ENCODE measurements around the gene PDLIM5.
"Not testable (repeated sequence)": the region's sequence is repeated elsewhere in the genome, so short reads cannot be mapped to it uniquely, and the experiment has no call there.

The PDLIM5 gene

DNA sequence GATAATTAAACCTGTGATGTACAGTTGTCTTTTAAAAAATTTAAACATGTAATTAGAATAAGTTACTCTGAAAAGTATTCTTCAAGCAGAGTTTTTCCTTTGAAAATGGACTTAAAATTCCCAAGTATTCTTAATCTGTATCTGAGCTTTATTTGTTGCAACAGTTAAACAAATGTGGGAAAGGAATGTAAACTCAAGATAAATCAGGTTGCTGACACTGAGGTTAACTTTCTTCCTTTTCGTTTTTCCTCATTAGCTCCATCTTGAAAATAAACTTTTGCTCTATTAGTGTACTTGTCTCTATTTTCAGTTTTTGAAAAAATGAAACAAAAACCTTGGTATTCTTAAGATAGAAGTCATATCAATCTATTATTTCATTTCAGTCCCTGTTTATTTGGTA is 161.5 kb downstream of the PDLIM5 start:
- DNase-seq, result no peak

DNA sequence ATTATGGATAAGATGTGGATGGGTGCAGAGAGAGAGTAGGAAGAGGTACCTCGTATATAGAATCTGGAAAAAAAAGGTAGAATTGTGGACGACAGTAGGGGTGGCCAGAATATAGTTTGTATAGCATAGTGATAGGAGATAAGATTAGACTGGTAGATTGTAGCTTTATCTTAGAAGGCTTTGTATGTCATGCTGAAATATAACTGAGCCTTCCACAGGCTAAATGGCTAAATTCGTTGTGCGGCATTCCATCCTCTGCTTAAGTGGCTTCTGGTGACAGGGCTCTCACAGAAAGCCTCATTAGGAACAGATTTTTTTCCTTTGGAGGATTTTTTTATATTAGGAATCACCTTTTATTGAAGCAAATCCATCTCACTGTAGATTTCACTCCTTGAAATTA is 163.7 kb downstream of the PDLIM5 start:
- no peak for DNase-seq

DNA sequence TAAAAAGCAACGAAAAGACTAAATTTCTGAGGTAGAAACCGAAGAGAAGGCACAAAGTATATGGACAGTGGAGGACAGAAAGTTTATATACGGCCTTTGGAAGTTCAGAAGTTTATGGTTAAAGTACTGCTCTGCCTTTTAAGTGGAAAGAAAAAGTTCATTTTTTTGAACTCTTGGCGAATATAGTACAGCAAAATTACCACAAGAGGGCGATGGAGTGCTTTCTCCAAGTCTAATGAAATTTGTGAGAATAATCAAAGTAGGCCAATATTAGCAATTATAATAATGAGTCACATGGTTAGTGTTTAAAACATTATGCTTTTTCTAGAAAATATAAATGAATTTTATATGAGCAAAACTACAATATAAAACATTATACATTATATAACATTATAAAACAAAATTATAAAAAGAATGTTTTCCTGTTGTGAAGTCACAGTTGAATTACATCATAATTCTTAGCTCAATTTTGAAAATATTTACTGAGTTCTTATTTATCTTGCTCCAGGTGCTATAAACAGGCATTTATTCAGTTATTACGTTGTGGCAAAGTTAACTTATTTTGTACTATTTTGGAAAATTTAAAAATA is 169.8 kb downstream of the PDLIM5 start:
- DNase-seq, result peak; percentile 4 to 13

DNA sequence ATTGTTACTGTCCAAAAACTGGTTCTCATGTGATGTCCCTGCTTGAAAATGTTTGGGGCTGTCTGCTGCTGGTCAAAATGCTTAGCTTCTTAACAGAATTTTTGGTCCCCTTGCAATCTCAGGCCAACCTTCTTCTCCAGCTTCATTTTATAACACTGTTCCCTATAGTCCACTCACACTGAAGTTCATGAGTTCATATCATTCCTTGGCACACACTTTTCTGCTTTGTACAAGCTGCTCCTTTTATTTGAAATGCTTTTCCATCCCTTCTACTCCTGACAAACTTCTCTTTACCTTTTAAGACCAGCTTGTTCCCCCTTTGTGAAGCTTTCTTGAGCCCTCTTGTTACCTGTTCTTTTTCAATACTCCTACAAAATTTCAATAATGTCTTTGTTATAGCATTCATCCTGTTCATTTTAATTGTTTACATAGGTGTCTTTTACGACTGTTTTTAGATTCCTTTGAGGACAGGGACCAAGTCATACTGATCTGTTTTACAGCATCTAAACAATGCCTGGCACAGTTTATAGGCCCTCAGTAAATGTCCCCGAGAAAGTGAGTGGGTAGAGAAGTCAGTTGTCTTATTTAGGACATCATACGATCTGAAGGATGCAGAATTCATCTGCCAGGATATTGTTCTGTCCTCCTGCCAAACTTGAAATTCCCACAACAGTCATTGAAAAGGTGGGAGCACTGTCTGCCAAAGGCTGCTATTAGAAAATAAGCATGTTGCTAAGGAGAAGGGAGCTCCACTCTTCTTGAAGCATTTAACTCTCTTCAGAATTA is 171.6 kb downstream of the PDLIM5 start:
- no peak for DNase-seq

DNA sequence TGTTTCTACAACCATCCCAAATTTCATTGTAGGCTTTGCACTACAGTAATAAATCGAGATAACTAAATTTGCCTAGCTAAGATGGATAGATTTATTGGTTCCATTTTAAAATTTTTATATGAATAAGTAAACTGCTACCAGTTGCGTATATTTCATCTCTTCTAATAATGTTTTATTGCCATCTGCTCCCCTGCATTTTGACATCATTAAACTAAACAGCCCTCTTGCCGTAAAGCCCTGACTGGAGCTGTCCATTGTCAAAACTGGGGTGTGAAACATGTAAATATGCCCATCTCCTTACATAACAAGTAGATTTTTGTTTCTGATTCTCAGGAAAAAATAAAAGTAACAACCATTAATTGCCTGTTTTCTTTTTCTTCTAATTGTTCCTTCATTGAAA is 175.2 kb downstream of the PDLIM5 start:
- no peak for DNase-seq

DNA sequence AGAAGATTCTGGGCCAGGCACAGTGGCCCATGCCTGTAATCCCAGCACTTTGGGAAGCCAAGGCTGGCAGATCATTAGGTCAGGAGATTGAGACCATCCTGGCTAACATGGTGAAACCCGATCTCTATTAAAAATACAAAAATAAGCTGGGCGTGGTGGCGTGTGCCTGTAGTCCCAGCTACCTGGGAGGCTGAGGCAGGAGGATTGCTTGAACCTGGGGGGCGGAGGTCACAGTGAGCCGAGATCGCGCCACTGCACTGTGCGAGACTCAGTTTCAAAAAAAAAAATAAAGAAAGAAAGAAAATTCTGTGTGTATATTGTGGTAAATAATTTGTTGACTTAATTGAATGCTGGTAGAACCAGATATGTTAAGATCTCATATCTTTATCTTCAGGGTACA is 177.3 kb downstream of the PDLIM5 start:
- not testable (repeated sequence) for DNase-seq

DNA sequence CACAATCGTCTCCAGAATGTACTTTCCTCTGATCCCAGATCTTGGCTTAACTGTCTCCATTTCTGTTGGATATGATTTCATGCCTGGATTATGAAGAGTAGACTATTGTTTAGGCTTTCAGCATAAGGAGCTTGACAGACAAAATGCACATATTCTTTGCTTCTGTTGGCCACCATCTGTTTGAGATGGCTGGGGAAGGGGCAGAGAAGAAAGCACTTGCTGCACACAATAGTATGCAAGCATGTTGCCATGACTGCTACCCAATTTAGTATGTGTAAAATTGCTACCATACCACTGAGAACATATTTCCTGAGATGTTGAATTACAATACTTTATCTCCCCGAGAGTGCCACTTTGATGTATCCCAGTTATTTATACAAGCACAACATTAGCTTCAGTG is 178.1 kb downstream of the PDLIM5 start:
- DNase-seq, result no peak

DNA sequence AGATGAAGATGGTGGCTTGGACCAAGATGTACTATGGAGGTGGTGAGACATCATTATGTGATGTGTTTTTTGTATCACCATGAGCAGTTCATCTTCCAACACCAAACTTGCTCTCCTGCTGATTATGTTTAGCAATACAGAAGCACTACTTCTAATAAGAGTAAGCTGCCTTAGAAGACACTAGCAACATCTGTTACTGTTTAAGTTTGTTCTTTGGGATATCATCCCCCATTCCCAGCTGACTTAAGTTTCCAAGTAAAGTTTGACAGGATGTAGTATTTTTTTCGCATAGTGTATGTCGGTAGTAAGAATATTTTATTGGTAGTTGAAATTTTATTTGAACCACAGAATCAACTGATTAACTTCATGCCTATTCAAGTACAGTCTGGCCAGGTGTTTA is 182.5 kb downstream of the PDLIM5 start:
- no peak for DNase-seq

DNA sequence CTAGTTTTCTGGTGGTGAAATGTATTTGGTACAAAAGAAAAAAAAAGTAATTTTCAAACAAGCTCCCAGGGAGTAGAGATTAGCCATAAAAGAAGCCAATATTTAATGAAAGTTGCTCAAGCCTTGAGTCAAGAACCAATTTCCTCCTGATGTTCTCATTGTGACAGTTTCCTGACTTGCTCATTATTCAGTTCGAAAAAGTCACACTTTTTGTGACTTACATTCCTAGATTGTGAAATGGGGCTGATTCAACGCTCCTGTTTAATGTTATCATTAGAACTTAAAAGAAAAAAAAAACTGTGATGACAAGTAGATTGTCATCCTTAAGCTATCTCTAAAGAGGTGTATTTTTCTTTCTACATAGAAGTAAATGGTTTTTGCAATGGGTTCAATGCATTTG is 183.4 kb downstream of the PDLIM5 start:
- no peak for DNase-seq

DNA sequence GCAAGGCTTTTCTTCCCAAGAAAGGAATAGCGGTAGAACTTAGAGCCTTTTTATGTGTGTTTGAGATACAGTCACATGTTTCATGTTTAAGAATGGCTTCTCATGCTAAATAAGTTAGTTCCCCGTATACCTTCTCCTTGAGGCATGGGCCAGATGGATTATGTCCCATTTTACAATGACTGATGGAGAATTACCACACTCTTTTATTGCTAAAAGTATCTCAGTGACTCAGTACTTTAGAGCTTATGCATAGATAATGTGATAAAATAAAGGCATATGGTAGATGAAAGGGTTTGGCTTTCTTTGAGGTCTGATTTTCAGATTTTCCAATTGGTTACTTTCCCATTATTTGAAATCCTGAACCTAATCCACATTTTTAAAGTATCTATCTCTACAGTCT is 184.3 kb downstream of the PDLIM5 start:
- DNase-seq, result no peak

DNA sequence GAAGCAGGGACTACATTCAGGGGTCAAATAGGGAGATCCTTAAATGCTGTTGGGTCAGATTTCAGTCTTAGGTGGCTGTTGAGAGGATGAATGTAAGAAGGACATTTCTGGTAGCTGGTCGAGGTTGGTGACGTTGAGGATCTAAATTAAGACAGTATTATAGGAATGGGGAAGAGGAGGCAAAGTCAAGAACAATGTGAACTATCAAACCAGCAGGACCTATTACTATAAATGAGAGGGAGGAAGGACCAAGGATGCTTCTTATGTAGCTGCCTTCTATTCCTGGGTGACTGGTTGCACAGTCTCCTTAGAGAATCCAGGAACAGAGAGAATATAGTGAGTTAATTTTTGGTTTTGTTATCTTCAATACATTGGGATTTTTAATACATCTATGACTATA is 187.6 kb downstream of the PDLIM5 start:
- DNase-seq, result no peak

DNA sequence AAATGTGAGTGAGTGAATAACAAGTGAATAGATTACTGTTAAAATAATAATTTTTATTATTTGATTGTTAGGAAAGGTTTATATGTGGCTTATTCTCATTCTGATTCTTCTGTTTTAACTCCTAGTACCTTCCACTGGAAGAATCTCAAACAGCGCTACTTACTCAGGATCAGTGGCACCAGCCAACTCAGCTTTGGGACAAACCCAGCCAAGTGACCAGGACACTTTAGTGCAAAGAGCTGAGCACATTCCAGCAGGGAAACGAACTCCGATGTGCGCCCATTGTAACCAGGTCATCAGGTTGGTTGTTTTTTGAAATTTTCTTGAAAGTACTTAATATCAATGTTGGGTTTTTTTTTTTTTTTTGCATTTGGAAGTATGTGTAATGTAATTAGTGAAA is 188.4 kb downstream of the PDLIM5 start:
- no peak for DNase-seq

DNA sequence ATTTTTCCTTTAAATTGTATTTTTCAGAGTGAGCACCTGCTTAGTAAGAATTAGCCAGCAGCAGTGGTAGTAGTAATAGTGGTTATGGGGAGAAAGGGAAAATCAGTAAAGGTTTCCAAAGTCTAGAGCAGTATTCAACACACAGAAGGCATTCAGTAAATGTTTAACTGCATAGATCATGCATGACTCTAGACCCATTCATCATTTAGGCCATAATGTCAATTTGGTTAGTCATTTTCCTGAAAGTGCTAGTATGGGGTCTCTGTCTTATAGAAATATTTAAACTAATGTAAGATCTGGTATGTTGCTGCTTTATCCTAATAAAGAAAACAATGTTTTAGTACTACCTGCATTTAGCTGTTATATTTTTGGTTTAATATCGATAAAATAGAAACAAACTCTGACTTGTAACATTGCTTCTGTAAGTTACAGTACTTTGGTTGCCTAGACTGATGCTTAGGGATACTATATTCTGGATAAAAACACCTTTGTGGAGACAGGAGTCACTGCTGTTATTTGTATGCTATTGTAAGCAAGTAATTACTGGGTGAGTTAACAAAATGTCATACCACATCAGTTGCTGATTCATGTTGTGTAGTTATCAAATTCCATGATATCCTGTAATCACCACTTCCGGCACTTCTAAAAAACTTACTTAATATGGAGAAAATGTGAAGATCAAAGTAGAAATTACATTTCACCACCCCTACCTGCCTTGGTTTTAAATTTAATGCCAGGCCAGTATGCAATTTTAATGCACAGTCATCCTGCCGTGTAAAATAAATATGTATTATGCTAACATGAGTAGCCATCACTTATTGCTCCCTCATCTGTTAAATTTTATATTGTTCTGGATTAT is 190.2 kb downstream of the PDLIM5 start:
- DNase-seq, result no peak

DNA sequence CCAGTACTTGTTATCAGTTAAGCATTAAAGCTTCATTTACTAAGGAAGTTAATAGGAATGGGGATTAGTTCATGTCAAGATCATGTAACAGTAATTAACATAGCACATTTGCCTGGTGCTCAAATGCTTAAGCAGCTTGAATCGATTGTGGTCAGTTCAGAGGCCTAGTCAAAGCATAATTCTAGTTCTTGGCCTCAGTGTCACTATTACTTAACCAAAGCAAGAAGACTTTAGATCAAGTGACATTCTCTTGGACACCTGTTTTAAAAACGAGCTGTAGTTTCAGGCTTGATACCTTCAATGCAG is 190.8 kb downstream of the PDLIM5 start:
- no peak for DNase-seq

DNA sequence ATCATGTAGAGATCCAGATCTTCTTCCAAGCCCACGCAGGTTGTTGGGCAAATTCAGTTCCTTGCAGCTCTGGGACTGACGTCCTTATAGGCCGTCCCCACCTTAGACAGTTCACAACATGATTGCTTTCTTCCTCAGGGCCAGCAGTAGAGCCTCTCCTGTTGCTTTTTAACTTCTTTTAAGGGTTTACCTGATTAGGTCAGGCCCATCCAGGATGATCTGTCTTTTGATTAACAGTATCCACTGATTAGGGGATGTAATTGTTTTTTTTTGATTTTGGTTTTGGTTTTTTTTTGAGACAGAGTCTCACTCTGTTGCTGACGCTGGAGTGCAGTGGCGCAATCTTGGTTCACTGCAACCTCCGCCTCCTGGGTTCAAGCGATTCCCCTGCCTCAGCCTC is 197.0 kb downstream of the PDLIM5 start:
- DNase-seq, result no peak

DNA sequence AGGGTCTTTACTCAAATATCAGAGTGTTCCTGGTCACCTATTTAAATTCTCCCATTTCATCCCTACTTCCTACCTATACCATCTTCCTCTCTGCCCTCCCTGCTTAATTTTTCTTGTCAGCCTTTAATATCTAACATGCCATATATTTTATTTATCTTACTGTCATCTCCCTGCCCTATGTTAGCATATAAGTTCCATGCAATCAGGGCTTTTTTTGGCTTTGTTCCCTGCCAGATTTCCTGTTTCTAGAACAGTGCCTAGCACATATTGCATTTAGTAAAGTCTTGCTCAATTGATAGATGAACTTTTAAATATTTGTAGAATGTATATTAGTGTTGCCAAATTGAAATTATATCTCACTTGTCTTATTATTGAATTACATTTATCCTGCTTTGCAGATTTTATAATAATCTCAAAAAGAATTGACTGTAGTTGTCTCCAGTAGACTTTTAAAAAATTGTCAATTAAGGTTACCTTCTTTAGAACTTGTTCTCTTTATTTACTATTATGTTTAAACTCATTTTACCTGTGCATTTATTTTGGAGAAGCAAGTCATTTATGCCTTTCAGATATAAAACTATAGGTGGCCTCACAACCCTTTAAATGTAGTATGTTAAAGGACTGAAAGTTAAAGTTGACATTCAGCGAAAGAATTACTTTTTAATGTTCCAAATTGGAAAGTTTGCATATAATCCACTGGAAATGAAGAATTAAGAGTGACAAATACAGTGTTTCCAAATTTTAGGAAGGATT is 197.8 kb downstream of the PDLIM5 start:
- no peak for DNase-seq

DNA sequence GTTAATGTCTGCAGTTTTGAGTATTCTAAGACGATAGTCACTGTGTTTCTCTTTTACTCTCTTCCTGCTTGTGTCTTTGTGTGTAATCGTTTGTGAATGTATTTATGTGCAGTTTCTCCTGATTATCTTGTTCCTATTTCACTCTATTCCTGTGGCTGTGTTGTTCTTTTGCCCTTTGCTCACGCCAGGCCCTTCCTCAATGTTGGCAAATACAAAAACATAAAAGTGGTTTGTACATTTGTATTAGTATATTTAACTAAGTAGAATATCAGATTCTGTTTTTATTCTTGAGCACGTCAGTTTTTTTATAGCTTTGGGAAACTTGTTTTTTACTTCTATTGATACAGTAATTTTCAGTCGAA is 198.4 kb downstream of the PDLIM5 start:
- DNase-seq, result no peak

DNA sequence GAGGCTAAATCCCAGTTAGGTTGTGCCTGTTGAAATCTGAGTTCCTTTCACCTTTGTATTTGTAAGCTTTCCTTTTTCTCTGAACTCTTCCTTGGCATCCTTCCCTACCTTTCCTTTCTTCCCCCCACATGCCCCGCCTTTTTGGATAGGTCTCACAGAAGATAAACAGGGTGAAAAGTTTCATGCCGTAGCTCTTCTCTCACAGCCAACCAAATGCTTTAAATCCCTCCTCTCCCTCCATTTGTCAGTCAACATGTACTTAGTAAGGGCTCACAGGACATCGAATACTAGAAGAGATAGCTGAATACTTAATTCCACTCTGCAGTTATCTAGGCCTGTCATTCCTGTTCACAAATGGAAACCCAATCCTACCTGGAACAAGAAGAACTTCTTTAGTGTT is 198.9 kb downstream of the PDLIM5 start:
- no peak for DNase-seq

DNA sequence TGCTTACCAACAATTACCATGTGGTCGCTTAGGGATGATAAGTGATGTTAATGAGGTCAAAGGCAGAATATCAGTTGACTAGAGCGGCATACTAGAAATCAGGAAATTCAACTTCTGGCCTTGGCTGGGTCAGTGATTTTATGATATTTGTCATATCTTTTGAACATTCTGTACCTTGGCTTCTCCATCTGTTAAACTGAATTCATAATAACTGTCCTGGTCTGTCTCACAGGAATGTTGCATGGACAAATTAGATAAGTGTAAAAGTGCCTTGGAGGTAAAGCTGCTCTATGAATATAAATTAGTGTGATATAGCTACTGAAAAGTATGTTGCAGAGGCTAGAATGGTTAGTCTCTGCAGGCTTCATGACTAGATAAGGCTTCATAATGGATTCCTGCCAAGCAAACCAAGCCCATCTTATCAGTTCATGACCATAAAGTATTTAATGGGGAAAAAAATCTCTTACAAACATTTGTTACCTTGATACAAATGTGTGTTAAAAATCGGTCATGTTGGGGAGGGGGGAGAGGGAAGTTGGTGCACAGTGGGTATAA is 201.4 kb downstream of the PDLIM5 start:
- DNase-seq, result no peak

DNA sequence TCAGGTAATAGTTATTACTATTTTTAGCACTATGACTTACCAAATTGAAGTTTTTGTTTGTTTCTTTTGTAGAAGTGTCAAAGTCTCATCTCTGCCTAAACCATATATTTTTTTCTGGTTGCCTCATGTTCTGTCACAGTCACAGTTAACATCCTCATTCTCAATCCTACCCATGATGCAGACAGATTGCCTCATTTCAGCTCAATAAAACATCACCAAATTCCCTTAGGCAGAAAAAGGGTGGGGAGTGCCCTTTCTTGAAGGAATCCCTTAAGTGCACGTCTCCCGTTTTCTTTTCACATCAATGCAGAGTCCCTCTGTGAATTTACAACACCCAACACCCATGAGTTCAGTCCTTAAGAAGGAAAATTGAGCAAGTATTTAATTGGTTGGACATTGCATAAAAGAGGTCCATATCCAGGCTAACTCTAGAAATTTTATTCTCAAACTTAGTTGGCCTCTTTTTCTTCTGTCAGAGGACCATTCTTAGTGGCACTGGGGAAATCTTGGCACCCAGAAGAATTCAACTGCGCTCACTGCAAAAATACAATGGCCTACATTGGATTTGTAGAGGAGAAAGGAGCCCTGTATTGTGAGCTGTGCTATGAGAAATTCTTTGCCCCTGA is 202.4 kb downstream of the PDLIM5 start:
- no peak for DNase-seq

DNA sequence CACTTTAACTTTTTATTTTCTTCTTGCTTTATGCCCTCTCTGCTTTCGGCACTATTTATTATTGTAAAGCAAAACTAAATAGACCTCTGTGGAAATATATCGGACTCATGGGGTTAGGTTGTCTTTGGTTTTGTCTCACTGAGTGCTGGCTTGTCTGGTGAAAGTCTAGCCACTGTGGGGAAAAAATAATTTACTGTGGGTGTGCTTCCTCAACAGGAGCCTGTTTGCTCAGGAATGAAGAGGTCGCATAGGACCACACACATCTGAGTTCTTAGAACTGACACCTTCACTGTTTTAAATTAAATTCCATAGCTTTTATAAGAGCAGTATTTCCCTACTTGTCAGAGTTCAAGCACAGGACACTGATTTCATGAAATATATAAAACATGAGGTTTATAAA is 203.0 kb downstream of the PDLIM5 start:
- DNase-seq, result no peak

DNA sequence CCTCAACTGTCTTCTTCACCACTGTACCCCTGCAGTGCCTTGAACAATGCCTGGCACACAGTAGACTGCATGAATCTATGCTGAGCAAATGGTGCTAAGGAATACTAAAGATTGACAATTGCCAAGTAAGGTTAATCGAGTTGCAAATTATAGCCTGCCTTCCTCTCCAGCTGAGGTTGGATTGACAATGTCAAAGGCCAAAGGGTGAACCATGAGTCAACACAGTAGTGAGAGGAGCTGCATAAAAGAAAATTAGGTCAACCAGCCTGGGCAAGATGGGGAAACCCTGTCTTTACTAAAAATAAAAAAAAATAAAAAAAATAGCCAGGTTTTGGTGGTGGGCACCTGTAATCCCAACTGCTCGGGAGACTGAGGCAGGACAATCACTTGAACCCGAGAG is 208.9 kb downstream of the PDLIM5 start:
- no peak for DNase-seq

DNA sequence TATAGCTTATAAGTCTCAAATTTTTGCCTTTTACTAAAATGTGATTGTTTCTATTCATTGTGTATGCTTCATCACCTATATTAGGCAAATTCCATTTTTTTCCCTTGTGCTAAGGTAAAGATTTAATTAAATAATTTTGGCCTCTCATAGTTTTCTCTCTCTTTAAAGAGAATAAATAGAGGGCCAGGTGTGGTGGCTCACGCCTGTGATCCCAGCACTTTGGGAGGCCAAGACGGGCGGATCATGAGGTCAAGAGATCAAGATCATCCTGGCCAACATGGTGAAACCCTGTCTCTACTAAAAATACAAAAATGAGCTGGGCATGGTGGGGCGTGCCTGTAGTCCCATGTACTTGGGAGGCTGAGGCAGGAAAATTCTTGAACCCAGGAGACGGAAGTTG is 213.3 kb downstream of the PDLIM5 start:
- not testable (repeated sequence) for DNase-seq

All from NCI-H2081 (cell line).